Ishikawa (cell line): ENCODE data around the gene KCNMB2.
"Not testable (repeated sequence)": the region's sequence is repeated elsewhere in the genome, so short reads cannot be mapped to it uniquely, and the experiment has no call there.

Source experiments
- CEBPB ChIP-seq: IDR thresholded peaks from 2 replicates; pipeline ENCODE4 v1.6.1; 2012
- CREB1 ChIP-seq: IDR thresholded peaks from 2 replicates; pipeline ENCODE4 v1.6.1; 2012; ENCODE audit warnings: low read depth
- EGR1 ChIP-seq: IDR thresholded peaks from 2 replicates; pipeline ENCODE4 v1.6.1; 2012
- EP300 ChIP-seq: IDR thresholded peaks from 2 replicates; pipeline ENCODE4 v1.6.1; 2012; ENCODE audit warnings: borderline replicate concordance
- FOXM1 ChIP-seq: IDR thresholded peaks from 2 replicates; pipeline ENCODE4 v1.6.1; 2012; ENCODE audit warnings: low read depth, borderline replicate concordance
- RAD21 ChIP-seq: IDR thresholded peaks from 2 replicates; pipeline ENCODE4 v1.6.1; 2012; ENCODE audit warnings: low read depth
- TAF1 ChIP-seq: IDR thresholded peaks from 2 replicates; pipeline ENCODE4 v1.6.1; 2012; ENCODE audit warnings: low read depth, mild to moderate bottlenecking
- ZBTB7A ChIP-seq: IDR thresholded peaks from 2 replicates; pipeline ENCODE4 v1.6.1; 2012; ENCODE audit warnings: low read depth
- TF ChIP-seq, protein P1 (sequence below): IDR thresholded peaks from 2 replicates; pipeline ENCODE4 v1.6.1; 2012; ENCODE audit warnings: low read depth, mild to moderate bottlenecking
- TF ChIP-seq, protein P2 (sequence below): IDR thresholded peaks from 2 replicates; pipeline ENCODE4 v1.6.1; 2012
- TF ChIP-seq, protein P3 (sequence below): IDR thresholded peaks from 2 replicates; pipeline ENCODE4 v1.6.1; 2012

DNA sequence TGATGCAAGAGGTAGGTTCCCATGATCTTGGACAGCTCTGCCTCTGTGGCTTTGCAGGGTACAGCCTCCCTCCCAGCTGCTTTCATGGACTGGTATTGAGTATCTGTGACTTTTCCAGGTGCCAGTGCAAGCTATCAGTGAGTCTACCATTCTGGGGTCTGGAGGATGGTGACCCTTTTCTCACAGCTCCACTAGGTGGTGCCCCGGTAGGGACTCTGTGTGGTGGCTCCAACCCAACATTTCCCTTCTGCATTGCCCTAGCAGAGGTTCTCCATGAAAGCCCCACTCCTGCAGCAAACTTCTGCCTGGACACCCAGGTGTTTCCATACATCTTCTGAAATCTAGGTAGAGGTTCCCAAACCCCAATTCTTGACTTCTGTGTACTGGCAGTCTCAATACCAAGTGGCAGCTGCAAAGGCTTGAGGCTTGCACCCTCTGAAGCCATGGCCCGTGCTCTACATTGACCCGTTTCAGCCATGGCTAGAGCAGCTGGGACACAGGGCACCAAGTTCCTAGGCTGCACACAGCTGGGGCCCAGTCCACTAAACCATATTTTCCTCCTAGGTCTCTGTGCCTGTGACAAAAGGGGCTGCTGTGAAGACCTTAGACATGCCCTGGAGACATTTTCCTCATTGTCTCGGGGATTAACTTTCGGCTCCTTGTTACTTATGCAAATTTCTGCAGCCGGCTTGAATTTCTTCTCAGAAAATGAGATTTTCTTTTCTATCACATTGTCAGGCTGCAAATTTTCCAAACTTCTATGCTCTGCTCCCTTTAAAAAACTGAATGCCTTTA is 209.8 kb downstream of the KCNMB2 start:
- TF ChIP-seq, protein P1, sequence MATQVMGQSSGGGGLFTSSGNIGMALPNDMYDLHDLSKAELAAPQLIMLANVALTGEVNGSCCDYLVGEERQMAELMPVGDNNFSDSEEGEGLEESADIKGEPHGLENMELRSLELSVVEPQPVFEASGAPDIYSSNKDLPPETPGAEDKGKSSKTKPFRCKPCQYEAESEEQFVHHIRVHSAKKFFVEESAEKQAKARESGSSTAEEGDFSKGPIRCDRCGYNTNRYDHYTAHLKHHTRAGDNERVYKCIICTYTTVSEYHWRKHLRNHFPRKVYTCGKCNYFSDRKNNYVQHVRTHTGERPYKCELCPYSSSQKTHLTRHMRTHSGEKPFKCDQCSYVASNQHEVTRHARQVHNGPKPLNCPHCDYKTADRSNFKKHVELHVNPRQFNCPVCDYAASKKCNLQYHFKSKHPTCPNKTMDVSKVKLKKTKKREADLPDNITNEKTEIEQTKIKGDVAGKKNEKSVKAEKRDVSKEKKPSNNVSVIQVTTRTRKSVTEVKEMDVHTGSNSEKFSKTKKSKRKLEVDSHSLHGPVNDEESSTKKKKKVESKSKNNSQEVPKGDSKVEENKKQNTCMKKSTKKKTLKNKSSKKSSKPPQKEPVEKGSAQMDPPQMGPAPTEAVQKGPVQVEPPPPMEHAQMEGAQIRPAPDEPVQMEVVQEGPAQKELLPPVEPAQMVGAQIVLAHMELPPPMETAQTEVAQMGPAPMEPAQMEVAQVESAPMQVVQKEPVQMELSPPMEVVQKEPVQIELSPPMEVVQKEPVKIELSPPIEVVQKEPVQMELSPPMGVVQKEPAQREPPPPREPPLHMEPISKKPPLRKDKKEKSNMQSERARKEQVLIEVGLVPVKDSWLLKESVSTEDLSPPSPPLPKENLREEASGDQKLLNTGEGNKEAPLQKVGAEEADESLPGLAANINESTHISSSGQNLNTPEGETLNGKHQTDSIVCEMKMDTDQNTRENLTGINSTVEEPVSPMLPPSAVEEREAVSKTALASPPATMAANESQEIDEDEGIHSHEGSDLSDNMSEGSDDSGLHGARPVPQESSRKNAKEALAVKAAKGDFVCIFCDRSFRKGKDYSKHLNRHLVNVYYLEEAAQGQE, result not testable (repeated sequence)
- not testable (repeated sequence) for TF ChIP-seq TAF1, EP300, CEBPB, EGR1, CREB1, ZBTB7A, FOXM1
- 0 out of 2 replicates have a peak, but pooled peaks have one; percentile 11 for TF ChIP-seq RAD21
- TF ChIP-seq, protein P2, sequence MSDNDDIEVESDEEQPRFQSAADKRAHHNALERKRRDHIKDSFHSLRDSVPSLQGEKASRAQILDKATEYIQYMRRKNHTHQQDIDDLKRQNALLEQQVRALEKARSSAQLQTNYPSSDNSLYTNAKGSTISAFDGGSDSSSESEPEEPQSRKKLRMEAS, result not testable (repeated sequence)
- TF ChIP-seq, protein P3, sequence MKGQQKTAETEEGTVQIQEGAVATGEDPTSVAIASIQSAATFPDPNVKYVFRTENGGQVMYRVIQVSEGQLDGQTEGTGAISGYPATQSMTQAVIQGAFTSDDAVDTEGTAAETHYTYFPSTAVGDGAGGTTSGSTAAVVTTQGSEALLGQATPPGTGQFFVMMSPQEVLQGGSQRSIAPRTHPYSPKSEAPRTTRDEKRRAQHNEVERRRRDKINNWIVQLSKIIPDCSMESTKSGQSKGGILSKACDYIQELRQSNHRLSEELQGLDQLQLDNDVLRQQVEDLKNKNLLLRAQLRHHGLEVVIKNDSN, result not testable (repeated sequence)
